Fibroblast of villous mesenchyme (primary cell): Measurements from ENCODE around the gene SLC7A6. TPM values are rescaled to one million over a fixed set of nuclear protein-coding genes. Genes with fewer than 3 reads are reported as not detected.
"Not testable (repeated sequence)": the region's sequence is repeated elsewhere in the genome, so short reads cannot be mapped to it uniquely, and the experiment has no call there.

ENCODE experiments used
- DNase-seq: peaks from one replicate; pipeline ENCODE4 v3.0.0-alpha.2; 2010; ENCODE audit warnings: low read depth
- H3K4me3 ChIP-seq: 2 replicates; pipeline ENCODE4 v1.5.1; 2011; ENCODE audit warnings: low read depth, mild to moderate bottlenecking, low read length
- total RNA-seq: library from RNA; depleted of rRNA; stranded (reverse); fragments of >200 nt; gene quantifications from 2 replicates; pipeline ENCODE4 v1.2.3, GENCODE V29; 2012
- TF ChIP-seq, protein P1 (sequence below): IDR thresholded peaks from 2 replicates; pipeline ENCODE4 v1.5.1; 2012; ENCODE audit warnings: low read depth, mild to moderate bottlenecking, low read length; ENCODE audit not compliant: insufficient read depth

Gene SLC7A6
- total RNA-seq, 1 donor, result 49.7 TPM

DNA sequence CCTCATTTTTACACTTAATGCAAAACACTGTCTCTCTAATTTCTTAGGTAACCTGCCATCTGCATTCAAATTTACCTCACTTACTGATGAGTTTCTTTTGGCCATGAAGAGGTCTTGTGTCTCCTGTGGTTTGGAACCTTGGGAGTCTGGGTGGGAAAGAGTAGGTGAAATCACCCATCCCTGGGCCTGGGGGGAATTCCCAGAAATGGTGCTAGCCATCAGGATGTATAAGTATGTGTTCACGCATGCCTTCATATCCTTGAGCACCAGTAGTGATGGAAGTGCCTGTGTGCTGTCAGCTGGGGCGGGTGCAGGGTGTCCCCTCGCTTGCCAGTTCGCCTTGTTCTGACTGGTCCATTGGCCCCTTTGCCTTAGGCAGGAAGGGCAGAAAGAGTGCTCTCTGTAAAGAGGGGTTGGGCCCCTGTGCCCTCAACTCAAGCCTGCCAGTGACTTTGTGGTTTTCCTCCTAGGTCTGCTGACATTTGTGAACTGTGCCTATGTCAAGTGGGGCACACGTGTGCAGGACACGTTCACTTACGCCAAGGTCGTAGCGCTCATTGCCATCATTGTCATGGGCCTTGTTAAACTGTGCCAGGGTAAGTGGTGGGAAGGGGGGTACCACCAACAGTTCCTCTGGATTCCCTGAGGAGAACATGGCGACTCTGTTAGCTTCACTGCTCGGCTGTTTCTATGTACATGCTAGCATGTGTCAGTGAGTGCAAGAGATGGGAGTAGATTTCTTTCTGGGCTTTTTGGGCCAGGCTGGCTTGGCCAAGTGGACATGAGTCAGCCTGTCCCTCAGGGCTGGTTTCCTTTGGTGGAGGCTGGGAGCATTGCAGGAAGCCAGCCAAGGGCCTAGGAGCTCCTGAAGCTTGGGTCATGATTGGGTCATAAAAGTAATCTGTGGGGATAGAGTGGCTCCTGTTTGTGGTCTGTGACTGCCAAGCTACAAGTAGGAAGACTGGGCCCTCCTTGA, 23.2 kb downstream of the SLC7A6 start:
- DNase-seq, result peak; percentile 84
- TF ChIP-seq, protein P1, sequence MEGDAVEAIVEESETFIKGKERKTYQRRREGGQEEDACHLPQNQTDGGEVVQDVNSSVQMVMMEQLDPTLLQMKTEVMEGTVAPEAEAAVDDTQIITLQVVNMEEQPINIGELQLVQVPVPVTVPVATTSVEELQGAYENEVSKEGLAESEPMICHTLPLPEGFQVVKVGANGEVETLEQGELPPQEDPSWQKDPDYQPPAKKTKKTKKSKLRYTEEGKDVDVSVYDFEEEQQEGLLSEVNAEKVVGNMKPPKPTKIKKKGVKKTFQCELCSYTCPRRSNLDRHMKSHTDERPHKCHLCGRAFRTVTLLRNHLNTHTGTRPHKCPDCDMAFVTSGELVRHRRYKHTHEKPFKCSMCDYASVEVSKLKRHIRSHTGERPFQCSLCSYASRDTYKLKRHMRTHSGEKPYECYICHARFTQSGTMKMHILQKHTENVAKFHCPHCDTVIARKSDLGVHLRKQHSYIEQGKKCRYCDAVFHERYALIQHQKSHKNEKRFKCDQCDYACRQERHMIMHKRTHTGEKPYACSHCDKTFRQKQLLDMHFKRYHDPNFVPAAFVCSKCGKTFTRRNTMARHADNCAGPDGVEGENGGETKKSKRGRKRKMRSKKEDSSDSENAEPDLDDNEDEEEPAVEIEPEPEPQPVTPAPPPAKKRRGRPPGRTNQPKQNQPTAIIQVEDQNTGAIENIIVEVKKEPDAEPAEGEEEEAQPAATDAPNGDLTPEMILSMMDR, result no peak
- no peak overlapping the region for H3K4me3 ChIP-seq

- no peak overlapping the region for H3K4me3 ChIP-seq
- DNase-seq, result no peak
- TF ChIP-seq, protein P1, result no peak
Measured at GRCh38 chr16:68288252-68288650, 23.9 kb downstream of the SLC7A6 start.

DNA sequence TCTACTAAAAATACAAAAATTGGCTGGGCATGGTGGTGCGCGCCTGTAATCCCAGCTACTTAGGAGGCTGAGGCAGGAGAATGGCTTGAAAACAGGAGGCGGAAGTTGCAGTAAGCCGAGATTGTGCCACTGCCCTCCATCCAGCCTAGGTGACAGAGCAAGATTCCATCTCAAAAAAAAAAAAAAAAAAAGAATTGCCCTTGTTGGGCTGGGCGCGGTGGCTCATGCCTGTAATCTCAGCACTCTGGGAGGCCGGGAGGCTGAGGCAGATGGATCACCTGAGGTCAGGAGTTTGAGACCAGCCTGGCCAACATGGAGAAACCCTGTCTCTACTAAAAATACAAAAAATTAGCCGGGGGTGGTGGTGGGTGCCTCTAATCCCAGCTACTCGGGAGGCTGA, 24.5 kb downstream of the SLC7A6 start:
- DNase-seq, H3K4me3 ChIP-seq: not testable (repeated sequence)

DNA sequence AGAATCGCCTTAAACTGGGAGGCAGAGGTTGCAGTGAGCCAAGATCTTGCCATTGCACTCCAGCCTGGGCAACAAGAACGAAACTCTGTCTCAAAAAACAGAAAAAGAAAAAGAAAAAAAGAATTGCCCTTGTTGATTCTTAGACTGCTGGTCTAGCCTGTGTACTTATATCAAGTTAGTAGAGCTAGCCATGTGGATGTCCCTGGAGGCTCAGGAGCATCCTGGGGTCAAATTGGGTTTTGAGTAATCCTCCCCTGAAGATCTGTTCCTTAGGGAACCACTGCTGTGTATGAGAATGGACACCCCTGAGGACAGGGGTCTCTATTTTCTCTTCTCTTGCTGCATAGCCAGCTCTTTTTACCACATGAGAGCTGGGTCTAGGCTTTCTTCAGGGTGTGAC, 24.9 kb downstream of the SLC7A6 start:
- DNase-seq, result no peak
- TF ChIP-seq, protein P1, result no peak
- no peak overlapping the region for H3K4me3 ChIP-seq

GRCh38 chr16:68289621-68290329, 25.4 kb downstream of the SLC7A6 start:
- TF ChIP-seq, protein P1, result no peak
- DNase-seq, result no peak

GRCh38 chr16:68290450-68290849, 26.1 kb downstream of the SLC7A6 start:
- no peak overlapping the region for H3K4me3 ChIP-seq
- DNase-seq, result no peak
- TF ChIP-seq, protein P1, result no peak

More at GRCh38 chr16:68289621-68290329, 25.4 kb downstream of the SLC7A6 start:
- H3K4me3 ChIP-seq, result no peak overlapping the region

DNA sequence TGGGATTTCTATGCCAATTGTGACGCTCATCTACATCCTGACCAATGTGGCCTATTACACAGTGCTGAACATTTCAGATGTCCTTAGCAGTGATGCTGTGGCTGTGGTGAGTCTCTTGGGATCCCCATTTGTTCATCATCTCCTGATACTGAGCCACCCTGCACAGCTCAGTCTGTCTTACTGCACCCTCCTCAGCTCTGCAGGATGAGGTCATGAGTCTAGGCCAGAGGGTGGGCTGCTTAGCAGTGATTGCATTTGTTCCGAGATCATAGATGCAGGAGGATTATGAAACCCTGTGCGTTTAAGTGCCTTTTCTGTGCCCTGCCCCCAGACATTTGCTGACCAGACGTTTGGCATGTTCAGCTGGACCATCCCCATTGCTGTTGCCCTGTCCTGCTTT, 26.9 kb downstream of the SLC7A6 start:
- no peak overlapping the region for H3K4me3 ChIP-seq
- DNase-seq, result no peak
- TF ChIP-seq, protein P1, result no peak
